ENCODE measurements around the gene KIAA1549.

- TF ChIP-seq, protein P1, sequence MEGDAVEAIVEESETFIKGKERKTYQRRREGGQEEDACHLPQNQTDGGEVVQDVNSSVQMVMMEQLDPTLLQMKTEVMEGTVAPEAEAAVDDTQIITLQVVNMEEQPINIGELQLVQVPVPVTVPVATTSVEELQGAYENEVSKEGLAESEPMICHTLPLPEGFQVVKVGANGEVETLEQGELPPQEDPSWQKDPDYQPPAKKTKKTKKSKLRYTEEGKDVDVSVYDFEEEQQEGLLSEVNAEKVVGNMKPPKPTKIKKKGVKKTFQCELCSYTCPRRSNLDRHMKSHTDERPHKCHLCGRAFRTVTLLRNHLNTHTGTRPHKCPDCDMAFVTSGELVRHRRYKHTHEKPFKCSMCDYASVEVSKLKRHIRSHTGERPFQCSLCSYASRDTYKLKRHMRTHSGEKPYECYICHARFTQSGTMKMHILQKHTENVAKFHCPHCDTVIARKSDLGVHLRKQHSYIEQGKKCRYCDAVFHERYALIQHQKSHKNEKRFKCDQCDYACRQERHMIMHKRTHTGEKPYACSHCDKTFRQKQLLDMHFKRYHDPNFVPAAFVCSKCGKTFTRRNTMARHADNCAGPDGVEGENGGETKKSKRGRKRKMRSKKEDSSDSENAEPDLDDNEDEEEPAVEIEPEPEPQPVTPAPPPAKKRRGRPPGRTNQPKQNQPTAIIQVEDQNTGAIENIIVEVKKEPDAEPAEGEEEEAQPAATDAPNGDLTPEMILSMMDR (IDR thresholded peaks at IDR 0.05), result no peak
- TF ChIP-seq EP300 (IDR thresholded peaks at IDR 0.05), result no peak
These were observed 166.3 kb downstream of the KIAA1549 start for GRCh38 chr7:138814816-138815332.

Data from ovary (tissue), 3 donors.